ENCODE results near the gene OTOGL. TPM values are rescaled to one million over a fixed set of nuclear protein-coding genes. Genes with fewer than 3 reads are reported as not detected.

Gene OTOGL
- total and polyA plus RNA-seq, 2 experiments from 2014 or later: 6.4 to 15.0 TPM

DNA sequence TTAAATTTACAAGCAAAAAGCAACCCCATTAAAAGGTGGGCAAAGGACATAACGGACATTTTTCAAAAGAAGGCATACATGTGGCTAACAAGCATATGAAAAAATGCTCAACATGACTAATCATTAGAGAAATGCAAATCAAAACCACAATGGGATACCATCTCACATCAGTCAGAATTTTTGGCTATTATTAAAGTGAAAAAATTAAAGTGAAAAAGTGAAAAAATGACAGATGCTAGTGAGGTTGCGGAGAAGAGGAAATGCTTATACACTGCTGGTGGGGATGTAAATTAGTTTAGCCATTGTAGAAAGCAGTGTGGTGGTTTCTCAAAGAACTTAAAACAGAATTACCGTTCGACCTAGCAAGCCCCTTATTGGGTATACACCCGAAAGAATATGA is 7.9 kb downstream of the OTOGL start:
- no peak overlapping the region for H3K4me3 ChIP-seq
- H3K36me3 ChIP-seq: no peaks in the 10 kb centered on the region
- H3K9me3 ChIP-seq (ENCODE audit: low read depth): no peaks in the 10 kb centered on the region
- TF ChIP-seq CTCF (IDR thresholded peaks at IDR 0.05; ENCODE audit: low read depth, low read length): no peak
- no peaks in the 10 kb centered on the region for H3K4me1 ChIP-seq (ENCODE audit: low read depth)
- DNase-seq (ENCODE audit: low read depth in 1 of 2, low spot score in 1 of 2): no peak
- H3K27me3 ChIP-seq: no peaks in the 10 kb centered on the region
- H3K27ac ChIP-seq: no peak overlapping the region

GRCh38 chr12:80116735-80117134 is 17.4 kb downstream of the OTOGL start:
- DNase-seq (ENCODE audit: low read depth in 1 of 2, low spot score in 1 of 2): no peak
- TF ChIP-seq CTCF (IDR thresholded peaks at IDR 0.05; ENCODE audit: low read depth, low read length): no peak
- no peaks in the 10 kb centered on the region for H3K9me3 ChIP-seq (ENCODE audit: low read depth)
- H3K27me3 ChIP-seq: no peaks in the 10 kb centered on the region
- no peak overlapping the region for H3K4me3 ChIP-seq
- H3K36me3 ChIP-seq: no peaks in the 10 kb centered on the region
- H3K4me1 ChIP-seq (ENCODE audit: low read depth): peaks cover 14% of the 10 kb centered on the region
- H3K27ac ChIP-seq: no peak overlapping the region

- Histone ChIP-seq H3K4me3 (no peak overlapping the region), H3K9me3 (ENCODE audit: low read depth) (no peaks in the 10 kb centered on the region), H3K27ac (peak overlapping the region; percentile 31), H3K4me1 (ENCODE audit: low read depth) (peaks cover 14% of the 10 kb centered on the region), H3K36me3 (no peaks in the 10 kb centered on the region), H3K27me3 (no peaks in the 10 kb centered on the region)
- no peak for DNase-seq (ENCODE audit: low read depth in 1 of 2, low spot score in 1 of 2)
- no peak for TF ChIP-seq CTCF (IDR thresholded peaks at IDR 0.05; ENCODE audit: low read depth, low read length)
These were observed 19.4 kb downstream of the OTOGL start for GRCh38 chr12:80118565-80119324.

DNA sequence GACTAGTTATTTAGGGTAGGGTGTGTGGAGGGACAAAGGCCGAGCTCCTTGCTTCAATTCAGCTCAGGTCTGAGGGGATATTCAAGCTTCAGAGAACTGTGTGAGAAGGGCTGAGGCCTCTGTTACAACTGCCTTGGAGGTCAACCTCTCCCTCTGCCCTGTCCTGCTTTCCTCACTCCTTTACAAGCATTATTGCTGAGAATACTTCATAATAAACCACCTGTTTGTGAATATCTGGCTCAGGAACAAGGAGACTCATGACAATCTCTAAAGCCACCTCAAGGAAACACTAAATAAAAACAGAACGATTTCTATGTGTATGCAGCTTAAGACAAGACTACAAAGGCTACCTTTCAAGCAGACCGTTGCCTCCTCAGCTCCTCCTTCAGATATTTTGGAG is 21.7 kb downstream of the OTOGL start:
- no peak for DNase-seq (ENCODE audit: low read depth in 1 of 2, low spot score in 1 of 2)
- Histone ChIP-seq H3K4me1 (ENCODE audit: low read depth) (peaks cover 14% of the 10 kb centered on the region), H3K4me3 (no peak overlapping the region), H3K9me3 (ENCODE audit: low read depth) (no peaks in the 10 kb centered on the region), H3K36me3 (no peaks in the 10 kb centered on the region), H3K27me3 (no peaks in the 10 kb centered on the region), H3K27ac (no peak overlapping the region)
- no peak for TF ChIP-seq CTCF (IDR thresholded peaks at IDR 0.05; ENCODE audit: low read depth, low read length)

DNA sequence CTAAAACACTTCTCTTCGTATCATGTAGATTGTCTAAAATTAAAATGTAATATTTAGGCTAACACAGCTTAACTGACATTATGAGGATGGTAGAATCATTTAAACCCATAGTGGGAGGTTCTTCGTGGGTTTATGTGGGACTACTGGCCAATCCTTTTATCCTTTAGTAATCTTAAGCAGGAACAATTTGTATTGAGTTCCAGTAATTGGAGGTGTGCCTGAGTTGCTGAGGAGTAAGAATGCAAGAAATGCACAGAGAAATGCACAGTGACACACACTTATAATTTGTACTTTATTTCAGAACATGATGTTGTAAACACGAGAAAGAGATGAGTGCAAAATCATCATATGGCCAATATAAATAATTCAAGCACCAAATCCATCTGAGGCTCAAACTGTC is 22.3 kb downstream of the OTOGL start:
- peaks cover 14% of the 10 kb centered on the region for H3K4me1 ChIP-seq (ENCODE audit: low read depth)
- TF ChIP-seq CTCF (IDR thresholded peaks at IDR 0.05; ENCODE audit: low read depth, low read length): no peak
- H3K9me3 ChIP-seq (ENCODE audit: low read depth): no peaks in the 10 kb centered on the region
- peak in 1 of 2 donors; percentile 10 for DNase-seq (ENCODE audit: low read depth in 1 of 2, low spot score in 1 of 2)
- H3K27me3 ChIP-seq: no peaks in the 10 kb centered on the region
- H3K36me3 ChIP-seq: no peaks in the 10 kb centered on the region
- H3K4me3 ChIP-seq: no peak overlapping the region
- H3K27ac ChIP-seq: no peak overlapping the region

Data from cardiac muscle cell (in vitro differentiated cells and primary cell).